Lower leg skin (tissue), 3 donors: ENCODE data around the gene FAM151B.

ENCODE experiments used
- CTCF ChIP-seq, 3 donors: fragments of 450-650 bp; IDR thresholded peaks; one replicate each; pipeline ENCODE4 v1.5.1; 2016; ENCODE audit warnings: antibody characterized with exemption in 3 of 3, mild to moderate bottlenecking in 3 of 3, moderate library complexity in 2 of 3
- POLR2A ChIP-seq, 2 donors: fragments of 450-650 bp; IDR thresholded peaks; one replicate each; pipeline ENCODE4 v1.6.1; 2016 to 2017; ENCODE audit warnings: antibody characterized with exemption in 2 of 2, mild to moderate bottlenecking in 1 of 2, moderate library complexity in 1 of 2

DNA sequence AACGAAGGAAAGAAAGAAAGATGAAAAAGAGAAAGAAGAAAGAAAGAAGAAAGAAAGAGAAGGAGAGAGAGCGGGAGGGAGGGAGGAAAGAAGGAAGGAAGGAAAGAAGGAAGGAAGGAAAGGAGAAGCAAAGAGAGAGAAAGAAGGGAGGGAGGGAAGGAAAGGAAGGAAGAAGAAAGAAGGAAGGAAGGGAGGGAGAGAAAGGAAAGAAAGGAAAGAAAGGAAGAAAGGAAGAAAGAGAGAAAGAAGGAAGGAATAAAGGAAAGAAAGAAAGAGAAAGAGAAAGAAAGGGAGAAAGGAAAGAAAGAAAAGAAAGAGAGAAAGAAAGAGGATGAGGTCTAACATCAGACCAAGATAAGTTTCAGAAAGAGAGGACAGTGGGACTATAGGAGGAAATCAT lies 91.2 kb downstream of the FAM151B start:
- no peak for TF ChIP-seq CTCF (IDR thresholded peaks at IDR 0.05)
- no peak for TF ChIP-seq POLR2A (IDR thresholded peaks at IDR 0.05)
